Endothelial cell of hepatic sinusoid (primary cell): ENCODE data around the gene LCP1.
"Not testable (repeated sequence)": the region's sequence is repeated elsewhere in the genome, so short reads cannot be mapped to it uniquely, and the experiment has no call there.

Experiments
- in situ Hi-C: cut with HindIII; loops from 2 replicates; pipeline ENCODE4 v1.10.0; 2017; ENCODE audit warnings: low sequenced_read_pairs

The LCP1 gene

DNA sequence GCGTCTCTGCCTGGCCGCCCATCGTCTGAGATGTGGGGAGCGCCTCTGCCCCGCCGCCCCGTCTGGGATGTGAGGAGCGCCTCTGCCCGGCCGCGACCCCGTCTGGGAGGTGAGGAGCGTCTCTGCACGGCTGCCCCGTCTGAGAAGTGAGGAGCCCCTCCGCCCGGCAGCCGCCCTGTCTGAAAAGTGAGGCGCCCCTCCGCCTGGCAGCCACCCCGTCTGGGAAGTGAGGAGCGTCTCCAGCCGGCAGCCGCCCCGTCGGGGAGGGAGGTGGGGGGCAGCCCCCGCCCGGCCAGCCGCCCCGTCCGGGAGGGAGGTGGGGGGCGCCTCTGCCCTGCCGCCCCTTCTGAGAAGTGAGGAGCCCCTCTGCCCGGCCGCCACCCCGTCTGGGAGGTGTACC is 19.2 kb downstream of the LCP1 start:
- in situ Hi-C loops: not testable (repeated sequence)

GRCh38 chr13:46160471-46161066 is 21.4 kb downstream of the LCP1 start:
- in situ Hi-C loops: no loop called here

DNA sequence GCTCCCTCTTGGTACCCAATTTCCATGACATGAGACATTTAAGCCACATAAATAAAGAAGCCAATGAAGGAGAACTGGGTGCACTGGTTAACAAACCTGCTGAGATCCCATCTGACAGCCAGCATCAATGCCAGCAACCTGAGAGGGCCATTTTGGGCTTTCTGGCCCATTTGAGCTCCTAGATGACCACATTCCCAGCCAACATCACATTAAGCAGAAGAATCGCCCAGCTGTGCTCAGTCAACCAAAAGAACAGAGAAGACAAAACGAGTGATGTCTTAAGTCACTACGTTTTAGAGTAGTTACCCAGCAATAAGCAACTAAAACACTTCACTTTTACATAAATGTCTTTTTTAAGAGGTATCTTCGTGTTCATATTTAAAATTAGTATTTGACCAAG is 21.9 kb downstream of the LCP1 start:
- in situ Hi-C loops: no loop called here

- in situ Hi-C loops: no loop called here
These were observed 23.0 kb downstream of the LCP1 start for GRCh38 chr13:46158983-46159382.

GRCh38 chr13:46158222-46158621 is 23.8 kb downstream of the LCP1 start:
- in situ Hi-C loops: no loop called here

DNA sequence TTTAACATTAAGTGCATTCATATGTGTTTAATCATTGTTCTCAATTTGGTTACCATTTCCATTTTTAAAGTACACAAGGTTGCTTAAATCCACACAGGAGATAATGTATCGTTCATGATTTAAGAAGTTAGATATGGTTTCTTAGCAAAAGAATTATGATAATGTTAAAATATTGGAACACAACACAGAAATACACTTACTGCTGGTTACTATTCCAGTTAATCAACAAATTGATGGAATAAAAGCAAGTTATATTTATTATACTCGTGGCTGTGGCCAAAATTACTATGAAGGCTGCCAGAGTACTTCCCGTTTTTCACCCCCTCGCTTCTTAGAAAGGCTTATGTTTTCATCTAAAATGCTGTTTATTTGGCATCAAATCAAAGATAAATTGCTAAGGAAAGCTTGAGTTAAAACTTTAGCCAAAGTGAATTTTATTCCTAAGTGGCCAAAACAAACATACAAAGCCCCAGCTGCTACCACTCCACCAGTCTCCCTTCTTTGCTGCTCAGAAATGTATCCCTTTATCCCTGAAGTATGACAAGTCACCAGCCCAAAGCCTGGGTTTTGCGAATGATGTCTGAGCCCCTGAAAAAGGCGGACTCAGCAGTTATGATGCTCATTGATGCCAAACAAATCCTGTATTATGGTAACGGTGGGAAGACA is 27.7 kb downstream of the LCP1 start:
- in situ Hi-C loops: loop anchor here (5.0 kb wide), 1 partner anchor 47 kb away; the partner anchor contains the start of gene CPB2

DNA sequence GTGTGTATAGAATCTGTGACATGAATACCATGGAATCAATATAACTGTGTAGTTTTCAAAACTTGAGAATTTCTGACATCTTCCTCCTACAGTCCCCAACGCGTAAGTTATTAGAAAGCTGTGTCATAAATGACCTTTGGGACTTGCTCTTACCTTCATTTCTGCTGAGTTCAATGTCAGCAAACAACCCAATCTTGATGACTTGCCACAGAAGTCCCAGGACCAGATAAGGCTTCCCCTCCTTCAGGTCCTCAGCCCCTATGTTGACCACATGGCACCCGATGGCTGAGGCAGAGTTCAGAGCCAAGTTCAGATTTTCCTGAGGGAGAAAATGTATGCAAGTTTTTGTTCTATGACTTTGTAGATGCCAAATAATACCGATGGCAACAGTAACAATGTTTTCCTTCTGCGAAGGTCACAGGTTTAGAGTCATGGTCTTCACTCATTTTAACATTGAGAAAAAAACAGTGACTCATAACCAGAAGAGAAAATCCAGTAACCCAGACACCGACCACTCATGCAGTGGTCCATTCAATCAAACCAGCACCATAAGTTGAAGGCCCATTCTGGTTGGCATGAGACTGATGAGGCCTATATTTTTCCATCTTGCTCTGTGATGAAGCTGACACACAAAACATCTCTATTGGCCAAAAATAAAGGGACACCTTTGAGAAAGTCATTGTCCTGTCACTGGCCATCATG is 29.2 kb downstream of the LCP1 start:
- in situ Hi-C loops: loop anchor here (5.0 kb wide), 1 partner anchor 45 kb away; the partner anchor contains the start of gene CPB2

GRCh38 chr13:46150134-46150693 is 31.8 kb downstream of the LCP1 start:
- in situ Hi-C loops: loop anchor here (5.0 kb wide), 1 partner anchor 43 kb away; the partner anchor contains the start of gene CPB2

DNA sequence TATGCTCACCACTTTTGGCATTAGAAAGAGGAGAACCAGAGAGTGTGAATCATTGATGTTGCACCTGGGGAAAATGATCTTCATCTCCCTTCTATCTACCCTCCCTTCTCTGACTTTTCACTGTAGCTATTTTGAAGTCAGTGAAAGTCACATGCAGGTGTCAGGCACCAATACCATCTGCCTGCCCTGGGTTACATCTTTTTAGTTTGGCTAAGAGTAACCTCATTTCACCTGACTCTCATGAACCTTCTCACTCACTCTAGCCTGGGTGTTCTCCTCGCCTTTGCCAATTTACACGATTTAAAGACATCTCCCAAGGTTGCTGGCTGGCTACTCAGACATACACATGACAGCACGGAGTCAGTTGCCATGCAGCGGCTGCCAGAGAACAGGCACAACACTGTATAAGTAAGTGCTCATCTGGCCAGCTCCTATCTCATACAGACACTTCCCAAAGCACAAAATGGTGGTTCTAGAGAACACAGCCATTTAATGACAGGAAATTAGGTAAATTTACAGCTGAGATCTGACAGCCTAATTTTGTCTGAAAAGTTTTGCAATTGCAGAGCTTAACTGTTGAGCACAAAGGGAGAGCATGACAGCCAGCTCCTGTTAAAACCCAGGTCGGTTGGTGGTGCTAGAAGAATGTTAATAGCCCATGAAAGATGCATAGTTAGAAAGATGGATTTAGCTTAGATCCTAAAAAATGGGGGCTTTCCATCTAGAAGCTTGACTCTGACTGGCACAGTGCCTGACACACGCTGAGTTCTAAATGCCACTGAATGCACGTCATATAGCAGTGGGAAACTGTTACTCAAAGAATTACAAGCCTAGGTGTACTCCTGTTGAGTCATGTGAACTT is 32.5 kb downstream of the LCP1 start:
- in situ Hi-C loops: loop anchor here (5.0 kb wide), 1 partner anchor 42 kb away; the partner anchor contains the start of gene CPB2

- in situ Hi-C loops: no loop called here
These were observed 35.1 kb downstream of the LCP1 start for GRCh38 chr13:46146898-46147297.

DNA sequence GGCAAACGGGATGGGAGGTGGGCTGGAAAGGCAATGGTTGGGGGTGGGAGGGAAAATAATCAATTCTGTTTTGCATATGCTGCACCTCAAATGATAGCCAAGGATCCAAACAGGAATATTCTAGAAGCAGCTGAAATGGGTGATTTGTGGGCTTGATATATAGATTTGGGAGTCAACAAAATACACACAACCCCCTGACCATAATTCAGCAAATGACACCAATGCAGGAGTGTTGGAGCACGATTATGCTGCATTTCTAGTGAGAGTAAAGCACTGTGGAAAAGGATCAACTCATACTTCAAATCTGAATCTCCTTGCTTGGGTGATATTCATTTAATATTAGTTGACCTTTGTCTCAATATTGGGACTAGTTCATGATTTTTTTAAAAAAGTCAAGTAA is 36.0 kb downstream of the LCP1 start:
- in situ Hi-C loops: no loop called here

GRCh38 chr13:46145135-46145534 is 36.8 kb downstream of the LCP1 start:
- in situ Hi-C loops: no loop called here

GRCh38 chr13:46143184-46143701 is 38.7 kb downstream of the LCP1 start:
- in situ Hi-C loops: no loop called here

DNA sequence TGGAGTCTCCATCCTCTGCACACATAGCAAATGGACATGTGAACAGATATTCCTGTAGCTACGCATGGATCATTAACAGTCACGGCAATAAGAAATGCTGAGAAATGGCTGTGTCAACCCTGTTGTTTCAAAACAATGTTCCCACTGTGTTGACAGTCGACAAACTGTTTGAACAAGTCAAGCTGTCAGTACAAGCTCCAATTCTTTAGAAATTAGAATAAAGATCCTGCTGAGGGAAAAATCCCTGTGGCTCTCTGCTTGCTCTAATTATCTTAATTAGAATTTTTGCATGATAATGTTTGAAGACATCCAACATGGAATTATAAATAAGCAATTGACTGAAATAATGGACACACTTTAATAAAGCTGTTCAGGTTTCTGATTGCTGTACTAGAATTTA is 39.2 kb downstream of the LCP1 start:
- in situ Hi-C loops: no loop called here

GRCh38 chr13:46140044-46140443 is 41.9 kb downstream of the LCP1 start:
- in situ Hi-C loops: no loop called here

GRCh38 chr13:46137627-46138317 is 44.2 kb downstream of the LCP1 start:
- in situ Hi-C loops: no loop called here

DNA sequence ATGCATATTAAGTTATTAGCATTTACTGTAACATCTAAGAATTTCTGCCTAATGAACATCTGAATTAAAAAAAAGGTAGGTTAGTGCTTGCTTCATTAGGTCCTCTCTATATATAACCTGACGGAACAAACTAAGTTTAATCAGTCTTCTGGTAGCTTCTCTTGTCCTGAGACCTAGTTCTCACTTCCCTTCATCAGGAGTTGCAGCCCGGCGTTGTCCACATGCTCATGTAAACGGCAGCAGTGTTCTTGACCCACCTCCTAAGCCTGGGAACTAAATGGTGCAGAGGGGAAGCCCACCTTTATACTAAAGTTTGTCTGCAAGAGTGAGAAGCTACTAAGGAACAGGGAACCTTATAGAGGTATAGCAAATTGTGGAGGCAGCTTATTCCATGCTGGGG is 45.3 kb downstream of the LCP1 start:
- in situ Hi-C loops: no loop called here

DNA sequence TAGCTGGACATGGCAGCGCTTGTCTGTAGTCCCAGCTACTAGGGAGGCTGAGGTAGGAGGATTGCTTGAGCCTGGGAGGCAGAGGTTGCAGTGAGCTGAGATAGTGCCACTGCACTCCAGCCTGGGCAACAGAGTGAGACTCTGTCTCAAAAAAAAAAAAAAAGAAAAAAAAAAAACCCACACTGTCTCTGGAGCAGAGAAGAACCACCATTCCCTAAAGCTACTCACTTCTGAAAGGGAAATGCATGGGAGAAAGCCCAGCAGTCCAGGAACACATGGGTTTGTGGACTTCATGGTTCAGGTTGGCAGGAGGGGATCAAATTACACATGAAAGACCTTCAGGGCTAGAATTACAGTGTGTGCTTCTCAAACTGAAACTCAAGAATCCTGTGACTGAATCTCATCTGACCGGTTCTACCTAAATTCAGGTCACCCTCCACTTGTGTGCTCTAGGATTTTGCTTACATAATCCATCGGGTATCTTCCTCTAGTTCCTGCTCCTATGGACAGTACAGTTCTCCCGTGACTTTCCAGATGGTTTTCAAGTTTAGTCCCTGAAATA is 46.9 kb downstream of the LCP1 start:
- in situ Hi-C loops: no loop called here

- in situ Hi-C loops: no loop called here
These were observed 47.5 kb downstream of the LCP1 start for GRCh38 chr13:46134494-46134893.

- in situ Hi-C loops: no loop called here
These were observed 49.9 kb downstream of the LCP1 start for GRCh38 chr13:46132109-46132508.
